Renal cortex interstitium (tissue), 15 donors: Measurements from ENCODE around the gene S100A12. TPM values are rescaled to one million over a fixed set of nuclear protein-coding genes. Genes with fewer than 3 reads are reported as not detected.
"Not testable (repeated sequence)": the region's sequence is repeated elsewhere in the genome, so short reads cannot be mapped to it uniquely, and the experiment has no call there.

Experiments
- DNase-seq, 11 donors: peaks; one replicate each; pipeline ENCODE4 v3.0.0-alpha.2; 2013; ENCODE audit warnings: low read depth in 9 of 11, low spot score in 4 of 11; ENCODE audit errors: extremely low read depth in 1 of 11
- long read RNA-seq, 16 experiments: transcript quantifications; one replicate each; lab custom pipeline, GENCODE V29; 2026
- polyA plus RNA-seq, 3 donors: library from polyadenylated mRNA; unstranded; fragments of 120-200 nt; gene quantifications; one replicate each; pipeline ENCODE4 v1.2.1, GENCODE V29; 2013; ENCODE audit not compliant: insufficient read length in 3 of 3

The S100A12 gene
- 1 to 10 TPM; 1.3 to 2.6 (median 2.4) TPM for polyA plus RNA-seq
- long read RNA-seq, donor 1, partial matches to known transcripts, result 0 of 1 reads
- long read RNA-seq, donor 1, other reads (novel, unspliced or antisense), result 0 of 1 reads
- long read RNA-seq, donor 2, partial matches to known transcripts, result 0 of 4 reads
- long read RNA-seq, donor 2, other reads (novel, unspliced or antisense), result 0 of 4 reads
- long read RNA-seq, donor 3, partial matches to known transcripts, result 0 of 2 reads
- long read RNA-seq, donor 3, other reads (novel, unspliced or antisense), result 0 of 2 reads
- long read RNA-seq, donor 4, transcript S100A12-201 (3 exons, 518 nt), result major isoform, 5 of 5 reads
- long read RNA-seq, donor 4, partial matches to known transcripts, result 0 of 5 reads
- long read RNA-seq, donor 4, other reads (novel, unspliced or antisense), result 0 of 5 reads
- long read RNA-seq, donor 5, result 0 reads
- long read RNA-seq, donor 6, partial matches to known transcripts, result 0 of 1 reads
- long read RNA-seq, donor 6, other reads (novel, unspliced or antisense), result 0 of 1 reads
- long read RNA-seq, donor 7, transcript S100A12-201 (3 exons, 518 nt), result major isoform, 8 of 8 reads
- long read RNA-seq, donor 7, partial matches to known transcripts, result 0 of 8 reads
- long read RNA-seq, donor 7, other reads (novel, unspliced or antisense), result 0 of 8 reads
- long read RNA-seq, donor 8, transcript S100A12-201 (3 exons, 518 nt), result major isoform, 7 of 7 reads
- long read RNA-seq, donor 8, partial matches to known transcripts, result 0 of 7 reads
- long read RNA-seq, donor 8, other reads (novel, unspliced or antisense), result 0 of 7 reads
- long read RNA-seq, donor 9, partial matches to known transcripts, result 0 of 2 reads
- long read RNA-seq, donor 9, other reads (novel, unspliced or antisense), result 0 of 2 reads
- long read RNA-seq, donor 10, partial matches to known transcripts, result 0 of 4 reads
- long read RNA-seq, donor 10, other reads (novel, unspliced or antisense), result 0 of 4 reads
- long read RNA-seq, donor 11, result 0 reads
- long read RNA-seq, donor 12, partial matches to known transcripts, result 0 of 1 reads
- long read RNA-seq, donor 12, other reads (novel, unspliced or antisense), result 0 of 1 reads
- long read RNA-seq, donor 13, transcript S100A12-201 (3 exons, 518 nt), result major isoform, 7 of 7 reads
- long read RNA-seq, donor 13, partial matches to known transcripts, result 0 of 7 reads
- long read RNA-seq, donor 13, other reads (novel, unspliced or antisense), result 0 of 7 reads
- long read RNA-seq, donor 14, result 0 reads
- long read RNA-seq, donor 15, result 0 reads
- long read RNA-seq, donor 16, partial matches to known transcripts, result 0 of 4 reads
- long read RNA-seq, donor 16, other reads (novel, unspliced or antisense), result 0 of 4 reads

GRCh38 chr1:153375511-153375910 lies at the start of gene S100A12:
Gene S100A12 (minus strand): TSS chr1:153375621. CDS start chr1:153374592, 1,029 bp downstream.
- no peak for DNase-seq

GRCh38 chr1:153422450-153423068 lies 47.1 kb upstream of the S100A12 start:
- DNase-seq, result peak; percentile 56 to 85 (median 73)

- no peak for DNase-seq
Measured at GRCh38 chr1:153420306-153420705, 44.9 kb upstream of the S100A12 start.

- DNase-seq, result not testable (repeated sequence)
Measured at GRCh38 chr1:153419436-153419793, 44.0 kb upstream of the S100A12 start.

GRCh38 chr1:153418758-153419435 lies 43.5 kb upstream of the S100A12 start:
- DNase-seq, result not testable (repeated sequence)

- DNase-seq, result no peak
Measured at GRCh38 chr1:153417136-153417888, 41.9 kb upstream of the S100A12 start.

GRCh38 chr1:153415850-153416570 lies 40.6 kb upstream of the S100A12 start, which contains the start of gene S100A7A:
Gene S100A7A (plus strand): TSS chr1:153416520. CDS start chr1:153418083, 1,563 bp downstream.
- no peak for DNase-seq

DNA sequence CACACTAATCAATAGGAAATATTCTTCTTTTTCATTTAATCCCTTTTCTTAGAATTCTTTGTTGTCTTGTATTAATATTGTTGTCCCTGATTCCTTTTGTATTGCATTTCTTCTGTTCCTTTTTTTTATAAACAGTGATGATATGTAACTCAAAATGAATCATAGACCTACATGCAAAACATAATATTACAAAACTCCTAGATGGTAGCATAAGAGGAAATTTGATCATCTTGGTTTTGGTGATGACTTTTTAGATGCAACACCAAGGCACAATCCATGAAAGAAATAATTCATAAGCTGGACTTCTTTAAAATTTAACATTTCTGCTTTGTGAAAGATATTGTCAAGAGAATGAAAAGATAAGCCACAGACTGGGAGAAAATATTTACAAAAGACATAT lies 38.5 kb upstream of the S100A12 start:
- DNase-seq, result not testable (repeated sequence)

DNA sequence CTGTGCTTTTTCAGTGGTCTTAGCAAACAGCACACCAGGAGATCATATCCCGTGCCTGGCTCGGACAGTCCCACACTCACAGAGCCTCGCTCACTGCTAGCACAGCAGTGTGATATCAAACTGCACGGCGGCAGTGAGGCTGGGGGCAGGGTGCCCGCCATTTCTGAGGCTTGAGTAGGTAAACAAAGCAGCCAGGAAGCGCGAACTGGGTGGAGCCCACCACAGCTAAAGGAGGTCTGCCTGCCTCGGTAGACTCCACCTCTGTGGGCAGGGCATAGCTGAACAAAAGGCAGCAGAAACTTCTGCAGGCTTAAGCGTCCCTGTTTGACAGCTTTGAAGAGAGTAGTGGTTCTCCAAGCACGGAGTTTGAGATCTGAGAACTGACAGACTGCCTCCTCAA lies 31.9 kb upstream of the S100A12 start:
- DNase-seq, result not testable (repeated sequence)

DNA sequence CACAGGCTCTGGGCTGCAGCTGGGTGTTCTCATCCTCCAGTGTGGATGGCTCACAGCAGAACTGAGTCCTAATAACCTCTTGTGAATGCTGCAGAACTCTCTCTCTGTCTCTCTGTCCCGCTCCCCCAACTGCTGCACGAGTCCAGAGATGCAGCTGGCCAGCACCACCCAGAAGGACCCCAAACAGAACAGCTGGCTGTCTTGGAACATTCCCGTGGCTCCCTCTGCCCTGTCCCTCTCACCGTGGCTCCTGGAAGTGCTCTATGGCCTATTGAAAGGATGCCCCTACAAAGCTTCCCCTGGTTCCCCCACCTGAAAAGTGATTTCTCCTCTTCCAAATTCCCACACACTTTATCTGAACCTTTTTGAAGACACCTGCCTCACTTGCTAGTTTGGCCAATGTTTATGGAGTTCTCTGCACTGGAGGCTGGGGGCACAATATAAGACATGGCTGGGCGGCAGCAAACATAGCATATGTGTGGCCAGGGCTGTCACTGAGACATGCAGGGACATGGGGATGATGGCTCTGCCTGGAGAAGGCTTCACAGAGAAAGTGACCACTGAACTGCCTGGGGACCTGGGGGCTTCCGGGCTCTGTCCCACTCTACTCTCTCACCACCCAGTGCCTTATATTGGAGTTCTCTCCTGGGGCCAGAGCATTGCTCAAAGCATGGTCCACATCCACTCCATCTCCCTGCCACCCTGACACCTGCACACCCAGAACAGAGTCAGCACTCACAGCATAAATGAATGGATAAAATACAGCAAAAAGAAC lies 30.6 kb upstream of the S100A12 start:
- DNase-seq, result not testable (repeated sequence)

GRCh38 chr1:153404768-153405167 lies 29.3 kb upstream of the S100A12 start:
- no peak for DNase-seq

DNA sequence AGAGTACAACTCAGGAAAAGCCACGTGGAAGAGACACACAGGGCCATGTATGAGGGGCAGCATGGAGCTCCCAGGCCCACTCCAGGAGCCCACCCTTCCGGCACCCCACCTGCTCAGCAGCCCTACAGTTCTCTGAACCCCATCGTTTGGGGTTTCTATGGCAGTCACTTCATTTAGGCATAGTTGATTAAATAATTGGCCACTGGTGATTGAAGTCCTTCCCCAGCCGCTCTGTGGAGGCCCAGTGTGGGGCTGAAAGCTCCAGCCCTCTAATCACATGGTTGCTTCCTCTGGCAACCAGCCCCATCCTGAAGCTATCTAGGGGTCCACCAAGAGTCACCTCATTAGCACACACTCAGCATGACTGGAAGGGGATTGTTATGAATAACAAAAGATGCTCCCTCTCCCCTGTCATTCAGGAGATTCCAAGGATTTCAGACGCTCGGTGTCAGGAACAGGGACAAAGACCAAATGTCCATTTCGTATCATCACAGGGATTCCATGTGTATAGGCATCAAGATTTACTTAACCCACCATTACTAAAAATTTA lies 28.7 kb upstream of the S100A12 start:
- no peak for DNase-seq

DNA sequence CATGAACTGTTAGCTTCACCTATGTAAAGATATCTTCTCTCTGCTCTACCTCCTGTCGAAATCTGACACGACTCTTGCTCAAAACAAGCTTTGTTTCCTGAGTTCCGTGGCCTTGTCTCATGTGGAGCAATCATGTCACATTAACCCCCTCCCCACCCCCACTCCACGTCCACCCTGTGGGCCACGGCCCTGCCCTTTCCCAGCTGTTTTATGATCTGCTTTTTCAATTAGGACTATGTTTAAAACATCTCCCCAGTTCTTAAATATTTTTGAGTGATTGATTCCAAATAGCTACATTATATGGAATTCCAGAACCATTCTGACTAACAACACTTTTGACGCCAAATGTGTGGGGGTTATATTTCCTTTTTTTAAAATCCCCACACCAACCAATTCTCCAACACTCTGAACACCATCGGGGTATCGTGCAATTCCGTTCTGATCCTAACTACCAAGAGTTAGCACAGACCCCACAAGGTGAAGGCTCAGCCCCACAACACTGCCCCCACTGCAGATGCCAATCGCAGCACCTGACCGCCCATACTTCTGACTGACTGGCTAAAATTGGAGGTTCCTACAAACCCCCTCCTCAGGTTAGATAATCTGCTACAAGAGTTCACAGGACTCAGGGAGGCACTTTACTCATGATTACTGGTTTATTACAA lies 28.1 kb upstream of the S100A12 start:
- DNase-seq, result no peak

DNA sequence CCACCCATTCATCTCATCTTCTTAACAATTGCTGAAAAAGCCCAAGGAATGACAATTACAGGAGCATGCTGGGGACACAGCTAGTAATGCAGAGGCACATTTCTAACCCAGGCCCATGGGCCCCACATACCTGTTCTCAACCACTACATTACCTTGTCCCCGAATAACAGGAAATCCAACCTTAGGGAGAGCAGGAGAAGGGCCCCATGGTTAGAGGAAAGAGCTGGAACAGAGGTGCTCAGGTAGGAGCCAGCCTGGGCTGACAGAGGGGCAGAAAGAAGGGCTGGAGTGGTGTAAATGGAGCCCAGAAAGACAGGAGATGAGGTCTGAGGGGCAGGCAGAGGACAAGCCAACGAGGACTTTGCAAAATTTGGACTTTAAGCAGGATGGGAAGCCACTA lies 26.8 kb upstream of the S100A12 start:
- no peak for DNase-seq

GRCh38 chr1:153401461-153401860 lies 26.0 kb upstream of the S100A12 start:
- DNase-seq, result no peak
